ENCODE measurements around the gene ST3GAL3. TPM values are rescaled to one million over a fixed set of nuclear protein-coding genes. Genes with fewer than 3 reads are reported as not detected.

Gene ST3GAL3
- total and polyA plus RNA-seq, 11 donors = 14.4 to 31.7 (median 26.3) TPM

GRCh38 chr1:43766818-43767525 is 59.6 kb downstream of the ST3GAL3 start:
- ATAC-seq (no peak), DNase-seq (no peak)
- H3K4me1 ChIP-seq = peaks cover 0 to 16% (median 4%) of the 10 kb centered on the region in 12 donors
- intact Hi-C loops (cut with DNase I) = loop anchor here in 3 of 10 donors (5.0 to 10.0 kb wide), 3 partner anchors 242 to 280 kb away; partner anchors contain the start of gene SLC6A9 (in 1 of the 3)
- 86 to 91% (median 89%) methylated on average over 5 of the region's 5 CpGs for WGBS, 4 donors
- no peak overlapping the region for H3K4me3 ChIP-seq
- no peaks in the 10 kb centered on the region for H3K27me3 ChIP-seq
- H3K9me3 ChIP-seq = no peaks in the 10 kb centered on the region
- H3K27ac ChIP-seq = no peak overlapping the region
- no peaks in the 10 kb centered on the region for H3K36me3 ChIP-seq
- TF ChIP-seq, protein P1, sequence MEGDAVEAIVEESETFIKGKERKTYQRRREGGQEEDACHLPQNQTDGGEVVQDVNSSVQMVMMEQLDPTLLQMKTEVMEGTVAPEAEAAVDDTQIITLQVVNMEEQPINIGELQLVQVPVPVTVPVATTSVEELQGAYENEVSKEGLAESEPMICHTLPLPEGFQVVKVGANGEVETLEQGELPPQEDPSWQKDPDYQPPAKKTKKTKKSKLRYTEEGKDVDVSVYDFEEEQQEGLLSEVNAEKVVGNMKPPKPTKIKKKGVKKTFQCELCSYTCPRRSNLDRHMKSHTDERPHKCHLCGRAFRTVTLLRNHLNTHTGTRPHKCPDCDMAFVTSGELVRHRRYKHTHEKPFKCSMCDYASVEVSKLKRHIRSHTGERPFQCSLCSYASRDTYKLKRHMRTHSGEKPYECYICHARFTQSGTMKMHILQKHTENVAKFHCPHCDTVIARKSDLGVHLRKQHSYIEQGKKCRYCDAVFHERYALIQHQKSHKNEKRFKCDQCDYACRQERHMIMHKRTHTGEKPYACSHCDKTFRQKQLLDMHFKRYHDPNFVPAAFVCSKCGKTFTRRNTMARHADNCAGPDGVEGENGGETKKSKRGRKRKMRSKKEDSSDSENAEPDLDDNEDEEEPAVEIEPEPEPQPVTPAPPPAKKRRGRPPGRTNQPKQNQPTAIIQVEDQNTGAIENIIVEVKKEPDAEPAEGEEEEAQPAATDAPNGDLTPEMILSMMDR (IDR thresholded peaks at IDR 0.05) = no peak
- no peak for TF ChIP-seq POLR2A (IDR thresholded peaks at IDR 0.05)

DNA sequence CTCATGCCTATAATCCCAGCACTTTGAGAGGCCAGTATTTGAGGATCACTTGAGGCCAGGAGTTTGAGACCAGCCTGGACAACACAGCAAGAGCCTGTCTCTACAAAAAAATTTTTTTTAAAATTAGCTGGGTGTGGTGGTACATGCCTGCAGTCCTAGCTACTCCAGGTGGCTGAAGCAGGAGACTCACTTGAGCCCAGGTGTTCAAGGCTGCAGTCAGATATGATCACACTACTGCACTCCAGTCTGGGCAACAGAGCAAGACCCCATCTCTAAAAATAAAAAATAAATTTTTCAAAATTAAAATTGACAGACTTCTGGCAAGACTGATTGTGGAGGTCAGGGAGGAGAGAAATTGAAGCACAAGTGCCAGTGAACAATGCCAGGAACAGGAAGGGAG is 60.8 kb downstream of the ST3GAL3 start:
- Histone ChIP-seq H3K4me1 (peaks cover 0 to 15% (median 3%) of the 10 kb centered on the region in 12 donors), H3K27me3 (no peaks in the 10 kb centered on the region), H3K27ac (no peak overlapping the region), H3K4me3 (no peak overlapping the region), H3K9me3 (no peaks in the 10 kb centered on the region), H3K36me3 (peaks cover 0 to 2% (median 0%) of the 10 kb centered on the region in 9 donors)
- TF ChIP-seq, protein P1 (IDR thresholded peaks at IDR 0.05) = no peak
- no peak for TF ChIP-seq POLR2A (IDR thresholded peaks at IDR 0.05)
- no peak for ATAC-seq
- intact Hi-C loops (cut with DNase I) = loop anchor here in 3 of 10 donors (5.0 to 10.0 kb wide), 3 partner anchors 243 to 279 kb away; partner anchors contain the start of gene SLC6A9 (in 1 of the 3)
- DNase-seq = no peak

DNA sequence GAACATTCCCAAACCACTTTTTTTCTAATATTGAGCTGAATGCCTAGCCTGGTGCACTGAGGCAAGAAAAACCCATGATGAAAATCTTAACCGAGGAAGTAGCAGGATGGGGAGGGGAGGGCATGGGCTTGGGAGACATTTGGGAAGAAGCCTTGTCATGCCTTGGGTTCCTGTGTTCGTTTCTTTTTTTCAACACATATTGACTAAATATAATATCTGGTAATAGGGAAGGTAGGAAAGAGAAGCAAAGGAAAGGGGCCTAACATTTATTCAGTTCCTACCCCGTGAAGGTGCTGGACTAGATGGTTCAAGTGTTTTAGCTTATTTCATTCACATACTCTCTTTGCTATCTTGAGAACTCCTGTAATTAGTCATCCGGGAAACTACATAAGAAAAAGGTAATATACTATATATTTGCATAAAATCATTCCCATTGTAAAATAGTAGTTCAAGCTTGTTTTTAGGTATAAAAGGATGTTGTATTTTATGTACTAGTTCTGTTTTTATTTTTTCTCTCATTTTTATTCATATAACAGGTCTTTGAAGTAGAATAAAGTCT is 62.1 kb downstream of the ST3GAL3 start:
- H3K27ac ChIP-seq = no peak overlapping the region

GRCh38 chr1:43770111-43770510 is 62.8 kb downstream of the ST3GAL3 start:
- TF ChIP-seq POLR2A (IDR thresholded peaks at IDR 0.05) = no peak
- TF ChIP-seq, protein P1 (IDR thresholded peaks at IDR 0.05) = no peak
- ATAC-seq = no peak
- WGBS, 4 donors = 90 to 96% (median 95%) methylated on average over 2 of the region's 2 CpGs
- Histone ChIP-seq H3K27me3 (no peaks in the 10 kb centered on the region), H3K36me3 (peaks cover 0 to 11% (median 0%) of the 10 kb centered on the region in 9 donors), H3K4me3 (no peak overlapping the region), H3K9me3 (no peaks in the 10 kb centered on the region), H3K27ac (no peak overlapping the region), H3K4me1 (peaks cover 0 to 4% (median 0%) of the 10 kb centered on the region in 12 donors)
- intact Hi-C loops (cut with DNase I) = no loop called here
- no peak for DNase-seq

More for the DNA sequence above, 62.1 kb downstream of the ST3GAL3 start:
- Histone ChIP-seq H3K36me3 (peaks cover 0 to 7% (median 0%) of the 10 kb centered on the region in 9 donors), H3K4me3 (no peak overlapping the region), H3K9me3 (no peaks in the 10 kb centered on the region), H3K27me3 (no peaks in the 10 kb centered on the region), H3K4me1 (peaks cover 0 to 9% (median 0%) of the 10 kb centered on the region in 12 donors)
- DNase-seq = no peak
- ATAC-seq = no peak
- intact Hi-C loops (cut with DNase I) = loop anchor here in 3 of 10 donors (5.0 to 10.0 kb wide), 3 partner anchors 245 to 278 kb away; partner anchors contain the start of gene SLC6A9 (in 1 of the 3)
- 83 to 91% (median 86%) methylated on average over 4 of the region's 4 CpGs for whole genome bisulfite sequencing, 4 donors
- TF ChIP-seq, protein P1 (IDR thresholded peaks at IDR 0.05) = no peak
- TF ChIP-seq POLR2A (IDR thresholded peaks at IDR 0.05) = no peak
